22Rv1 (cell line): ENCODE measurements around the gene SAMD4A.

Experiments used
- CTCF ChIP-seq: fragments of 450-650 bp; IDR thresholded peaks from 2 replicates; pipeline ENCODE4 v1.5.1; 2017; ENCODE audit warnings: mild to moderate bottlenecking
- ZFX ChIP-seq: fragments of 450-650 bp; IDR thresholded peaks from 2 replicates; pipeline ENCODE4 v1.6.1; 2017; ENCODE audit warnings: antibody characterized with exemption, borderline replicate concordance

- TF ChIP-seq CTCF (no peak), ZFX (no peak)
These were observed 132.8 kb downstream of the SAMD4A start for GRCh38 chr14:54699735-54700134.
